HG02884 (cell line): Measurements from ENCODE around the gene ITPRIPL1.
"Not testable (repeated sequence)": the region's sequence is repeated elsewhere in the genome, so short reads cannot be mapped to it uniquely, and the experiment has no call there.

Experiments
- ATAC-seq: cut with Tn5 transposase; IDR thresholded peaks from one replicate; pipeline ENCODE4 v1.9.1; 2021; ENCODE audit warnings: mild to moderate bottlenecking, moderate library complexity; ENCODE audit not compliant: unreplicated experiment

Gene ITPRIPL1

GRCh38 chr2:96325041-96325883, at the start of gene ITPRIPL1:
TSS of gene ITPRIPL1 (plus strand) at chr2:96325317. CDS start at chr2:96325840, 523 bp downstream.
- ATAC-seq, result no peak

DNA sequence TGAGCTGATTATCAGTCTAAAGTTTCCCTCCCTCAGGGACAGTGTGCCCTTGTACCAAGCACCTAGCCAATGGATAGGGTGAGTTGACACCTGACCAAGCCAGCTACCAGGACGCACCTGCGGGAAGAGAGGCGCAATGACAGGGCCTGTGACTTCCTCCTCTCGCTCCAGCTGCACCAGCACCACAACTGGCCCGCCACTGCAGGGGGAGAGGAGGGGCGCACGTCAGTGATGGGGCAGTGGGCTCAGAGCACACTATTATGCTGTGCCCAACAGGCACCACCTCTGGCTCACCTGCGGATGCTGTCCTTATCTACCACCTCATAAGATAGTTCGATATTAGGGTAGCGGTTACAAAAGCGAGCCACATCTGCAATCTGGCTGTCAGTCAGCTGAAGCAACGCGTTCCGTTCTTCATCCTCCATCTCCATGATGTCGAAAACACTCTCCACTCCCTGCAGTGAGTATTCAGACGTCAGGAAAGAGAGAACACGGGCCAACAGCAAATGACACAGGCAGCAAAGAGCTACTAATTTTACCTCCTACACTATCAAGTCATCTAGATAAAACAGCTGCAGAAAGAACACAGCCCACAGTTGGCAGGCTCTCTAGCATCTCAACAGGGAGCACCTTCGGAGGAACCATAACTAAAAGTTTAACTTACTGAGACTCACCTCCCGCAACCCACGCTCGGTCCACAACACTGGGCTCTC, 48.2 kb upstream of the ITPRIPL1 start:
- ATAC-seq, result no peak

DNA sequence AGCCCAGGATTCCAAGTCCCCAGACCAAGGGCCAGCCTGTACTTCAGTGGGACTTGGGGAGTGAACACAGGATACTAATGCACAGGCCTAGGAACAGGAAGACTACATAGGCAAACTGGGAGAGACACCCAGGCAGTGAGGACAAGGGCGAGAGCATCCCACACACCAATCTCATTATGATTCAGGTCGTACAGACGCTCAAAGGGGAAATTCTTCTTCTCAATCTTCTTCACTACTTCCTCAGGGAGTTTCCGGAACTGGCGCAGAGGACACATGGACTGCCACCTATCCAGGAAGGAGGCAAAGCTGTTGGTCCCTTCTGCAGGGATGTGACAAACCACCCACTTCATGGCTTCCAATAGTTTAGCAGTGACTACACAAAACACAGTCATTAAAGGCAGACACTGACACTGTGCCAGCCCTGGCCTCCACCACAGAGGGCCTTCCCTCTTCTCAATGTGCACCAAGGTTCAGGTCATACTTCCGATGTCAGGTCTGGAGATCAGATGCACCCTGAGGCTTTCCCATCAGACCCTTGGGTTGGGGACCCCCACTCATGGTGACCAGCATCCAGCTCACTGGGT, 37.8 kb upstream of the ITPRIPL1 start:
- ATAC-seq, result no peak

DNA sequence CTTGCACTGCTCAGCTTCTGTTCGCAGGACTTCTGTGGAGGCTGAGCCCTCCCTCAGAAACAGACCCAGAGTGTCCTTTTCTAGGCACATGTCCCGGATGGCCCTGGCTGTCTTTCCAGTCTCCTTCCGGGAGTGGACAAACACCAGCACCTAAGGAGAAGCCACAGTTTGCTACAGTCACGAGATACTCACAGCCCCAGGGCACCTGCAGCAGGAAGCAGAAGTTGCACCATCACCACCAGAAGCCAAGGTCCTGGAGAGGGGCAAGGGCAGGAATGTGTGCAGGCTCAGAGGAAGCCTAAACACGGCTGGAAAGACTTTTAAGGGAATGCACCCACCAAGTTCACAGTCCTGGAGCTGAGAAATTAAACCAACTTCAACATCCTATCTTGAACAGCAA, 33.4 kb upstream of the ITPRIPL1 start:
- ATAC-seq, result no peak

DNA sequence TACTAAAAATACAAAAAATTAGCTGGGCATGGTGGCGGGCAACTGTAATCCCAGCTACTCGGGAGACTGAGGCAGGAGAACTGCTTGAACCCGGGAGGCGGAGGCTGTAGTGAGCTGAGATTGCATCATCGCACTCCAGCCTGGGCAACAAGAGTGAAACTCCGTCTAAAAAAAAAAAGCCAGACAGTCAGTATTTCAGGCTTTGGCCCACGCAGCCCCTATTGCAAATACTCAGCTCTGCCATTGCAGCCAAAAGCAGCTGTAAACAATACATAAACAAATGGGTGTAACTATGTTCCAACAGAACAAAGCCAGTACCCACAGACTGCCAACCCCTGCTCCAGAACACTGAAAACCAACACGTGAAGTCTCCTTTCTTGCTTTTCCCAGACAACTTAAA, 30.8 kb upstream of the ITPRIPL1 start:
- not testable (repeated sequence) for ATAC-seq

DNA sequence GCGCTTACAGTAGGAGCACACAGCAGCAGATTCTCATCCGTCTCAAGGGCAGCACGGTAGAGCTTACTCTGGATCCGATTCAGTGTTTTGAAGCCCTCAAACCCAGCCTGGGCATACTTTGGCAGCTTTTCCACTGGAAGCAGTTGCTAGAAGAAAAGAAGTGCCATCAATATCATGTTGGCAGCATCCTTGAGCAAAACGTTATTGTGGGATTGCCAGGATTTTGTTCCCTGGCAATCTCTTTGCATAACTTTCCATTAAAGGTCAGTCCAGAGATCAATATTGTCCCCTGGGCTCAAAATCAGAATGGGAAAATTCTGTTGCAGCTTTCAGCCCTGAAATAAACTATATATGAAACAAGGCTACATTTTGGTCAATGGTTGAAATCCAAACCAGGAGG, 28.2 kb upstream of the ITPRIPL1 start:
- ATAC-seq, result no peak

GRCh38 chr2:96301865-96302264, 23.3 kb upstream of the ITPRIPL1 start:
- no peak for ATAC-seq

DNA sequence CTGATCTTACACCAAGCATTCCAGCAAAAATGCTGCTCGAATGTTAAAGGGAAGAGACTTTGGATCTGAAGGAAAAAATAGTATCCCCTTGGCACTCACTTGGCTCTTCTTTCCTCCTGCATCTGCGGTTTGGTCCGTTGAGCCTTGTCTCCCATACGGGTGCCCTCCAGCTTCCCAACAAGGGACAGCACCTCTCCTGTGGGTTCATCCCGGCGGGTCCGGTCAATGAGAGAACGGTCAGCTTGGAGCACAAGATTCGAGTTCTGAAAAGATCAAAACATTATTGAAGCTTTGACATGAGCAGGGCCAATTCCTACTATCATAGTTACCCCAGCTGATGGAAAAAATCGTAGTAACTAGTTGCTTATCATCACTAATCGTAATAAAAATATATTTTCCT, 20.5 kb upstream of the ITPRIPL1 start:
- no peak for ATAC-seq

GRCh38 chr2:96305091-96305978, 19.8 kb upstream of the ITPRIPL1 start, which contains the start of gene SNRNP200:
TSS of gene SNRNP200 (minus strand) at chr2:96305546. CDS start at chr2:96305437, 109 bp downstream.
- peak; percentile 88 for ATAC-seq

- ATAC-seq, result no peak
These were observed 19.2 kb upstream of the ITPRIPL1 start for GRCh38 chr2:96305979-96306308.

DNA sequence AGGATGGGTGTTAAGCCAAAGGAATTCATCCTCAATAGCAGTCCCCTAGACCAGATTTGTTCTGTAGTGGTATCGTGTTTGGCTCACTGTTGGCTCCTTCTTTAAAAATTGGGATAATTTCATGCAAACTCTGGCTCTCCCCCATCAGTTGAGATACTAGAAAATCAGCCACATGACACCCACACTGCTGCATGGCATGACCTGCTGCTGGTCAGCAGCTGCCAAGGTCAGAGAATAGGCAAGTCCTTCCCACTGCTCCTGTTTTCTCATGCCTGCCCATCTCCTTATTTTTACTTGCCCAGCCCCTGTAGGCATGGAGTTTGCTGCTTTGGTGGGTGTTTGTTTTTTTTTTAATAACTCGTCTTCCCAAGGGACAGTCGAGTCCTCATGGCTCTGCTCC, 18.7 kb upstream of the ITPRIPL1 start:
- no peak for ATAC-seq

DNA sequence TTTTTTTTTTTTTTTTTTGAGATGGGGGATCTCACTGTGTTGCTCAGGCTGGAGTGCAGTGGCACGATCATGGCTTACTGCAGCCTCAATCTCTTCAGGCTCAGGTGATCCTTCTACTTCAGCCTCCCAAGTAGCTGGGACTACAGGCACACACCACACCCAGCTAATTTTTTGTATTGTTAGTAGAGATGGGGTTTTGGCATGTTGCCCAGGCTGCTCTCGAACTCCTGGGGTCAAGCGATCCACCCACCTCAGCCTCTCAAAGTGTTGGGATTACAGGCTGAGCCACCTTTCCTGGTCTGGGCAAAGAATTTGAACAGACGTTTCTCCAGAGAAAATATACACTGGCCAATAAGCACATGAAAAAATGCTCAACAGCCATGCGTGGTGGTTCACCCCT, 16.9 kb upstream of the ITPRIPL1 start:
- no peak for ATAC-seq

DNA sequence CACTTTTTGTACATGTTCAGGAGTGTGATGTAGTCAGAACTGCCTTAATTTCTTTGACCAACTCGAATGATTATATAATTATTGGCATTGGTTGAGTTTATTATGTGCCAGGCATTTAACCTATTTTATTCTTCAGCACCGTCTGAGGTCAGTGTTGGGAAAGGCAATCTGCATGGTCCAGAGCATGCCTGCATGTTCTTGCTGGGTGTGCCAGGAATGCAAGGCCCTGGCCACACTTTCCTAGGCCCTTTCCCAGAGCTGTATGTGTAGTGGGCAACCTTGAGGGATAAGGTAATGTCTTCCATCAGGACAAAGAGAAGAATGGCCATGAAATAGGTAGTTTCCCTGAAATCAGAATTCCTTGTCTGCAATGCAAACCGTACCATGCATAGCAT, 10.1 kb upstream of the ITPRIPL1 start:
- no peak for ATAC-seq

DNA sequence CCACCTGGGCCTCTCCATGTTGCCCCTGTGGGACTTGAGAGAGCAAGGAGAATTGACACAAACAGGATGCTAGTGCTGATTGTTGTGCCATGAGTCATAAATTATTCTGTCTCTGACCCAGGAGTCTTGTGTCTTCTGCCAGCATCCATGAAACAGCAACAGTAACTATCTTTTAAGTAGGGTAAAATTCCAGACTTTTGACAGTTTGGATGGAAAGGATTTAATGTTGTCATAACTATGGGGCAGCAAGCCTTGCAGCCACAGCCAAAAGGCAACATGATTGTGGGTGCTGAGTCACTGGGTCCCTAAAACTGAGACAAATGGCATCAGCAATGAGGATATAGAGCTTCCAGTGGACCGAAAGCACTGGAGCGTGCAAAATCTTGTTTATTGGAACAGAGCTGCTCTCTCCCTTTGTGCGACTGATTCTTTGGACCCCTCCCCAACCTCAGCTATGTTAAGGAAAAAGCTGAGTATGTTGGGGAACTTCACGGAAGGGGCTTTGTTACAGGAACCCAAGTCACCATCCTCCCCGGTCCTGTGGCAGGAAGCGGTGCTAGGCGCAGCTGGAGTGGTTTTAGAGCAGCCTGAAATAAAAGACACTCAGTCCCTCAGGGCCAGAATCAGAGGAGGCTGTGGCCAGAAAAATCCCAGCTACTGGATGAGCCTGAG, 9.6 kb upstream of the ITPRIPL1 start:
- ATAC-seq, result no peak

- ATAC-seq, result no peak
These were observed 8.1 kb upstream of the ITPRIPL1 start for GRCh38 chr2:96316999-96317398.

- ATAC-seq, result no peak
These were observed 7.5 kb upstream of the ITPRIPL1 start for GRCh38 chr2:96317584-96317997.

GRCh38 chr2:96318723-96319122, 6.4 kb upstream of the ITPRIPL1 start:
- ATAC-seq, result no peak

DNA sequence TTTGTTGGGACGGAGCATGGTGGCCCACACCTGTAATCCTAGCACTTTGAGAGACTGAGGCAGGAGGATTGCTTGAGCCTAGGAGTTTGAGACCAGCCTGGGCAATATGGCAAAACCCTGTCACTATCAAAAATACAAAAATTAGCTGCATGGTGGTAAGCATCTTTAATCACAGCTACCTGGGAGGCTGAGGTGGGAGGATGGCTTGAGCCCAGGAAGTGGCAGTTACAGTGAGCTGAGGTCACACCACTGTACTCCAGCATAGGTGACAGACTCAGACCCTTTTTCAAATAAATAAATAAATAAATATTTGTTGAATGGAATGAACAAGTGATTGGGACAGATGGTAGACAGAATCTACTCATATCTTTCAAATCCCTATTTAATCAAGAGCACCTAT, 5.7 kb upstream of the ITPRIPL1 start:
- ATAC-seq, result no peak

DNA sequence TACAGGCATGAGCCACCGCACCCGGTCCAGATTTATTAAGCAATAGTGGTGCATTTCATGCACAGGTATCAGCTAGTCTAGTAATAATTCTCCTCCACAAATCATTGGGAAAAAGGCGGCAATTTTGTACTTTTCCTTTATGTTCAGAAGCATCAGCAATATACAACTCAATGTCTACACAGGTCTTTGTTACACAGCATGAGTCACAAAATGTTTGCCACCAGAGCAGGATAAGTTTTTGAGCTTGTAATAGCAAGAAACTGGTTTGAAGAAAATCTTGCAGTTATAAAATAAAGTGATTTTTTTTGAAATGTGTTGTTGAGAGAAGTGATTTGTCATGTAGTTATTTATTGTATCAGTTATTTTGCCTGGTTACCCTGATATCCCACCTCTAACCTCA, 4.8 kb upstream of the ITPRIPL1 start:
- no peak for ATAC-seq
